Effector memory CD4-positive, alpha-beta T cell (primary cell): ENCODE measurements around the gene CREB3L1.

Experiments
- DNase-seq, 3 donors: peaks; one replicate each; pipeline ENCODE4 v3.0.0-alpha.2; 2020
- H3K27ac ChIP-seq: 2 replicates; pipeline ENCODE4 v1.7.0; 2013; ENCODE audit warnings: mild to moderate bottlenecking, low read length, moderate library complexity; ENCODE audit not compliant: insufficient read depth, poor library complexity, severe bottlenecking
- H3K27me3 ChIP-seq: replicated peaks from 2 replicates; pipeline ENCODE4 v1.7.0; 2013; ENCODE audit warnings: mild to moderate bottlenecking, low read length; ENCODE audit not compliant: insufficient read depth, control insufficient read depth, poor library complexity, severe bottlenecking
- H3K36me3 ChIP-seq: 2 replicates; pipeline ENCODE4 v1.7.0; 2013; ENCODE audit warnings: mild to moderate bottlenecking, low read length, moderate library complexity; ENCODE audit not compliant: control insufficient read depth, insufficient read depth
- H3K4me1 ChIP-seq: 2 replicates; pipeline ENCODE4 v1.7.0; 2013; ENCODE audit warnings: low read length, mild to moderate bottlenecking; ENCODE audit not compliant: control insufficient read depth, insufficient read depth, poor library complexity, severe bottlenecking
- H3K4me3 ChIP-seq: 2 replicates; pipeline ENCODE4 v1.7.0; 2013; ENCODE audit warnings: low read length, low read depth, mild to moderate bottlenecking; ENCODE audit not compliant: insufficient read depth, poor library complexity, severe bottlenecking
- H3K9me3 ChIP-seq: 2 replicates; pipeline ENCODE4 v1.7.0; 2013; ENCODE audit warnings: mild to moderate bottlenecking, low read length, moderate library complexity; ENCODE audit not compliant: control insufficient read depth

CREB3L1 gene

GRCh38 chr11:46341454-46341853 is 64.0 kb downstream of the CREB3L1 start:
- H3K9me3 ChIP-seq, result no peaks in the 10 kb centered on the region
- H3K27ac ChIP-seq, result no peak overlapping the region
- H3K4me1 ChIP-seq, result peaks cover 39% of the 10 kb centered on the region
- no peak for DNase-seq
- no peaks in the 10 kb centered on the region for H3K36me3 ChIP-seq
- no peak overlapping the region for H3K4me3 ChIP-seq
- no peaks in the 10 kb centered on the region for H3K27me3 ChIP-seq

- H3K36me3 ChIP-seq, result no peaks in the 10 kb centered on the region
- no peaks in the 10 kb centered on the region for H3K27me3 ChIP-seq
- peak overlapping the region; percentile 0 for H3K27ac ChIP-seq
- H3K9me3 ChIP-seq, result no peaks in the 10 kb centered on the region
- no peak for DNase-seq
- H3K4me1 ChIP-seq, result peaks cover 44% of the 10 kb centered on the region
- H3K4me3 ChIP-seq, result no peak overlapping the region
Measured at GRCh38 chr11:46342239-46342638, 64.8 kb downstream of the CREB3L1 start.

GRCh38 chr11:46343520-46343919 is 66.1 kb downstream of the CREB3L1 start:
- Histone ChIP-seq H3K9me3 (no peaks in the 10 kb centered on the region), H3K36me3 (no peaks in the 10 kb centered on the region), H3K27me3 (no peaks in the 10 kb centered on the region), H3K27ac (no peak overlapping the region), H3K4me3 (no peak overlapping the region), H3K4me1 (peaks cover 44% of the 10 kb centered on the region)
- DNase-seq, result no peak

- Histone ChIP-seq H3K4me3 (peak overlapping the region; percentile 44), H3K9me3 (no peaks in the 10 kb centered on the region), H3K4me1 (peaks cover 60% of the 10 kb centered on the region), H3K36me3 (no peaks in the 10 kb centered on the region), H3K27ac (peak overlapping the region; percentile 50), H3K27me3 (no peaks in the 10 kb centered on the region)
- no peak for DNase-seq
Measured at GRCh38 chr11:46345131-46345597, 67.7 kb downstream of the CREB3L1 start.

- Histone ChIP-seq H3K9me3 (no peaks in the 10 kb centered on the region), H3K27ac (peak overlapping the region; percentile 50), H3K36me3 (no peaks in the 10 kb centered on the region), H3K27me3 (no peaks in the 10 kb centered on the region), H3K4me3 (peak overlapping the region; percentile 44), H3K4me1 (peaks cover 68% of the 10 kb centered on the region)
- no peak for DNase-seq
Measured at GRCh38 chr11:46345881-46346484, 68.5 kb downstream of the CREB3L1 start.

DNA sequence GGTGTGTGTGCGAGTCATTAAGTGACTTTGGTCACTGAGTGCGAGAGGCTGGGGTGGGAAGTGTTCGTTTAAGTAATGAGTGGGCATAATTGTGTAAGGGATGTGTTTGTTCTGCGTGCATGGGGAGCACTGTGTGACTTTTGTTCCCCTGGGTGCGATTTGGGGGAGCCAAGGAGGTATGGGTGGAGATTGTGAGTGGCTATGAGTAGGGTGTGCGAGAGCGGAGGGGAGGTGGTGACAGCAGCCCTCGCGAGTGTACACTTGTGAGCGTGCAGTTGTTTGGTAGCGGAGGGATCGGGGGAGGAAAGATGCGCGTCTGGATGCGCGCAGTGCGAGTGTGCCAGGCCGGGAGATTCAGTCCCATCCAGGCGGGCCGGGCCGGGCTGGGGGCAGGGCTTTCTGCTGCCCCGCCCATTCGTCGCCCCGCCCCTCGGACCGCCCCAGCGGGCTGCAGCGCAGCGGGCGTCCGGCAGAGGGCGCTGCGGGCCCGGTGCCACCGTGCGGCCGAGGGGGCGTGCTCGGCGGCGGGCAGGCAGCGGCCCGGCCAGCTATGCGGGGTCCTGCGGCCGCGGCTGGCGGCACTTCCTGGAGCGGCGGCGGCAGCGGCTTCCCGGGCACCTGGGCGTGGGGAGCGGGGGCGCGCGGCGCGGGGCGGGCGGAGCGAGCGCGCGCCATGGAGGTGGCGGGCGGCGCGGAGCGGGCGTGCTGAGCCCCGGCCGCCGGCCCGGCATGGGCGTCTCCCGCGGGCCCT is 69.6 kb downstream of the CREB3L1 start, which contains the start of gene DGKZ:
Gene DGKZ (plus strand): TSS at position 578 of the 751 bp plus-strand sequence. CDS start 197 bp downstream, outside the sequence.
- H3K36me3 ChIP-seq, result no peaks in the 10 kb centered on the region
- peak within 1 kb of the TSS; percentile 67 for H3K4me3 ChIP-seq
- DNase-seq, result peak; percentile 85 to 89 (median 87)
- H3K9me3 ChIP-seq, result no peaks in the 10 kb centered on the region
- H3K4me1 ChIP-seq, result peaks cover 72% of the 10 kb centered on the region
- H3K27me3 ChIP-seq, result no peaks in the 10 kb centered on the region
- peak within 1 kb of the TSS; percentile 70 for H3K27ac ChIP-seq

- no peak for DNase-seq
- peaks cover 70% of the 10 kb centered on the region for H3K4me1 ChIP-seq
- no peaks in the 10 kb centered on the region for H3K36me3 ChIP-seq
- H3K27ac ChIP-seq, result peak overlapping the region; percentile 70
- no peaks in the 10 kb centered on the region for H3K27me3 ChIP-seq
- H3K9me3 ChIP-seq, result no peaks in the 10 kb centered on the region
- H3K4me3 ChIP-seq, result peak overlapping the region; percentile 67
Measured at GRCh38 chr11:46347637-46348311, 70.3 kb downstream of the CREB3L1 start.

DNA sequence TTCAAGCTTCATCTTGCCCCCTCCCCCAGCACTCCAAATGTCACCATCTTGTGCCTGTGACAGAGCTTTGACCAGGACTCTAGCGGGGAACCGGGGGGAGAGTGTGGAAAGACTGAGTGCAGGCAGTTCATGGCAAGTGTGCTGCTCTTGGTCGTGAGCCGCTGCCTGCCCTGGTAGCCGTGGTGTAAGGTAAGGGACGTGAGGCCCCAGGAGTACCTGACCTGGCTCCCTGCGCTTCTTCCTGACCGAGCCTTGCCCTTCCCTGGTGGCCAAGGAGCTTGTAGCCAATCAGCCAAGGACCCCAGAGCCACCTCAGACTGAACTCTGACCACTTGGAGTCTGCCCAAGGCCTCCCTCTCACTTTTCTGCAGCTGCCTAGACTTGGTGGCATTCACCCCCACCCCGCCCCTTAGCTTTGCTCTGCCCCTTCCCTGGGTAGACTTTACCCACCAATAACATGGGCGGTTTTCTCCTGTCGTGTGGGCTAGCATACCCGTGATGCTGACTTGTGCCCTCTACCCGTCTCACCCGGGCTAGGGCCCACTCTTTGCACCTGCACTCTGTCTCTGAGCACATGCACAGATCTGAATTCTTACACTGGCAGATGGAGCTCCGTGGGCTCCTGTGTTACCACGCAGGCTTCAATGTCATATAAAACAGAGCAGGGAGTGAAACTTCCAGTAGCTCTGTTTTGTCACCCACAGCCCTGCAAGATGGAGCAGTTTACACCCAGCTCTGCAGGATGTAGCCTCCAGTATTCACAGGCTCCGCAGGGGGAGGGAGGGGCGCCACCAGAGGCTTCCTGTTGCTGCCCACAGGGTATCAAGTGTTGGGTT is 71.3 kb downstream of the CREB3L1 start:
- peaks cover 79% of the 10 kb centered on the region for H3K4me1 ChIP-seq
- peaks cover 5% of the 10 kb centered on the region for H3K36me3 ChIP-seq
- no peaks in the 10 kb centered on the region for H3K9me3 ChIP-seq
- DNase-seq, result peak in 2 of 3 donors; percentile 32 to 38
- H3K27me3 ChIP-seq, result no peaks in the 10 kb centered on the region
- H3K27ac ChIP-seq, result peak overlapping the region; percentile 70
- peak overlapping the region; percentile 67 for H3K4me3 ChIP-seq

GRCh38 chr11:46350695-46351094 is 73.2 kb downstream of the CREB3L1 start:
- peaks cover 77% of the 10 kb centered on the region for H3K4me1 ChIP-seq
- no peaks in the 10 kb centered on the region for H3K9me3 ChIP-seq
- no peak for DNase-seq
- no peaks in the 10 kb centered on the region for H3K27me3 ChIP-seq
- no peak overlapping the region for H3K4me3 ChIP-seq
- peak overlapping the region; percentile 63 for H3K27ac ChIP-seq
- H3K36me3 ChIP-seq, result peaks cover 10% of the 10 kb centered on the region
